SK-N-SH (cell line): ENCODE results near the gene FGFBP1. TPM values are rescaled to one million over a fixed set of nuclear protein-coding genes. Genes with fewer than 3 reads are reported as not detected.

Source experiments
- CTCF ChIA-PET: fragments of 300-600, 350-600 bp; formaldehyde crosslinking; extraction: SDS; loops from one replicate; lab custom pipeline; 2021; lab: Yijun Ruan, JAX
- POLR2A ChIA-PET: fragments of 350-600 bp; sonication (Branson Sonifier 250); formaldehyde crosslinking; extraction: SDS; loops from one replicate; lab custom pipeline; 2020; ENCODE audit warnings: antibody characterized with exemption, inconsistent platforms; lab: Yijun Ruan, JAX
- DNase-seq: peaks from one replicate; pipeline ENCODE4 v3.0.0; 2012
- H2AFZ ChIP-seq: fragments of 200-600 bp; sonication (generic); 2 replicates; pipeline ENCODE4 v1.8.1; 2016; ENCODE audit warnings: antibody characterized with exemption, mild to moderate bottlenecking, low read depth
- H3F3A ChIP-seq: fragments of 200-600 bp; sonication (generic); replicated peaks from 2 replicates; pipeline ENCODE3; 2016; ENCODE audit warnings: antibody characterized with exemption, mild to moderate bottlenecking; ENCODE audit not compliant: insufficient read depth
- H3K27ac ChIP-seq, 2 experiments: fragments of 200-500 bp in 1 of 2; fragments of 200-600 bp in 1 of 2; sonication (Bioruptor generic) in 1 of 2; sonication (generic), shearing (Covaris generic) in 1 of 2; 2 replicates each; pipeline versions ENCODE4 v1.5.1 to v1.6.1; 2014 to 2016; ENCODE audit warnings: low read depth in 2 of 2, inconsistent platforms in 1 of 2, low read length in 1 of 2, mild to moderate bottlenecking in 1 of 2, mixed read lengths in 1 of 2
- H3K27me3 ChIP-seq: fragments of 200-600 bp; sonication (generic), shearing (Covaris generic); 2 replicates; pipeline ENCODE4 v1.6.1; 2016; ENCODE audit warnings: mixed run types; ENCODE audit not compliant: insufficient read depth
- H3K36me3 ChIP-seq, 2 experiments: fragments of 200-500 bp in 1 of 2; fragments of 200-600 bp in 1 of 2; sonication (Bioruptor generic) in 1 of 2; sonication (generic) in 1 of 2; replicated peaks in 1 of 2; 2 replicates each; pipeline versions ENCODE3 to v1.5.1; 2014 to 2016; ENCODE audit warnings: low read length in 1 of 2, mild to moderate bottlenecking in 1 of 2; ENCODE audit not compliant: insufficient read depth in 2 of 2, control insufficient read depth in 1 of 2
- H3K4me1 ChIP-seq, 2 experiments: fragments of 200-500 bp in 1 of 2; fragments of 200-600 bp in 1 of 2; sonication (Bioruptor generic) in 1 of 2; sonication (generic), shearing (Covaris generic) in 1 of 2; 2 replicates each; pipeline versions ENCODE4 v1.5.1 to v1.6.1; 2014 to 2016; ENCODE audit warnings: low read depth in 1 of 2, low read length in 1 of 2, mixed run types in 1 of 2; ENCODE audit not compliant: insufficient read depth in 2 of 2, control insufficient read depth in 1 of 2
- H3K4me2 ChIP-seq: fragments of 200-600 bp; sonication (generic), shearing (Covaris generic); 2 replicates; pipeline ENCODE4 v1.6.1; 2017; ENCODE audit warnings: mixed run types
- H3K4me3 ChIP-seq, 2 experiments: fragments of 200-500 bp in 1 of 2; fragments of 200-600 bp in 1 of 2; sonication (Bioruptor generic) in 1 of 2; sonication (generic), shearing (Covaris generic) in 1 of 2; 2 replicates each; pipeline versions ENCODE4 v1.5.1 to v1.8.1; 2014 to 2016; ENCODE audit warnings: low read depth in 2 of 2, inconsistent platforms in 1 of 2, low read length in 1 of 2, mild to moderate bottlenecking in 1 of 2, mixed read lengths in 1 of 2, moderate library complexity in 1 of 2
- H3K79me2 ChIP-seq: fragments of 200-600 bp; sonication (generic); 2 replicates; pipeline ENCODE4 v1.8.1; 2017; ENCODE audit warnings: mild to moderate bottlenecking; ENCODE audit not compliant: insufficient read depth
- H3K9ac ChIP-seq: fragments of 200-600 bp; sonication (generic); 2 replicates; pipeline ENCODE4 v1.6.1; 2017; ENCODE audit warnings: mixed run types
- H3K9me2 ChIP-seq: fragments of 200-600 bp; sonication (generic); 2 replicates; pipeline ENCODE4 v1.6.1; 2017; ENCODE audit warnings: mixed run types
- H3K9me3 ChIP-seq: fragments of 200-600 bp; sonication (generic); 2 replicates; pipeline ENCODE4 v1.6.1; 2017; ENCODE audit warnings: mixed run types, mild to moderate bottlenecking, moderate library complexity
- H4K20me1 ChIP-seq: fragments of 200-600 bp; sonication (generic); 2 replicates; pipeline ENCODE4 v1.6.1; 2017; ENCODE audit warnings: mild to moderate bottlenecking, mixed run types; ENCODE audit not compliant: insufficient read depth
- EP300 ChIP-seq, 2 experiments: IDR thresholded peaks; 2 replicates each; pipeline versions ENCODE4 v1.4.0 to v1.6.1; 2012; ENCODE audit warnings: borderline replicate concordance in 1 of 2, low read depth in 1 of 2, low read length in 1 of 2
- FOSL2 ChIP-seq: IDR thresholded peaks from 2 replicates; pipeline ENCODE4 v1.4.0; 2012; ENCODE audit warnings: low read depth, mild to moderate bottlenecking, moderate library complexity, borderline replicate concordance
- GATA2 ChIP-seq: sonication (generic); formaldehyde crosslinking; IDR thresholded peaks from 2 replicates; pipeline ENCODE4 v1.5.0; 2020; ENCODE audit warnings: mild to moderate bottlenecking, missing genetic modification reagents
- JUND ChIP-seq: IDR thresholded peaks from 2 replicates; pipeline ENCODE4 v1.4.0; 2012
- POLR2AphosphoS5 ChIP-seq: IDR thresholded peaks from 2 replicates; pipeline ENCODE4 v1.6.1; 2012; ENCODE audit warnings: low read depth, low read length
- SIN3A ChIP-seq: IDR thresholded peaks from 2 replicates; pipeline ENCODE4 v1.6.1; 2012; ENCODE audit warnings: low read depth, mild to moderate bottlenecking, low read length, moderate library complexity, borderline replicate concordance
- SMC3 ChIP-seq: IDR thresholded peaks from 2 replicates; pipeline ENCODE4 v1.6.1; 2012; ENCODE audit warnings: low read depth, low read length, improper control_type of control experiment
- TCF12 ChIP-seq: IDR thresholded peaks from 2 replicates; pipeline ENCODE4 v1.4.0; 2012
- TEAD4 ChIP-seq: IDR thresholded peaks from 2 replicates; pipeline ENCODE4 v1.4.0; 2012; ENCODE audit warnings: mild to moderate bottlenecking, borderline replicate concordance; ENCODE audit not compliant: insufficient read depth
- WGBS: methylation state at CpG from one replicate; pipeline ENCODE4 v1.1.6; 2017; ENCODE audit warnings: low lambda C conversion rate; 5-methylcytosine and 5-hydroxymethylcytosine counted together
- polyA plus RNA-seq, 3 experiments: library from polyadenylated mRNA; depleted of rRNA; stranded (reverse); fragments of >200 nt; gene quantifications; 2 replicates each; pipeline ENCODE4 v1.2.3, GENCODE V29; 2012
- TF ChIP-seq, protein P1 (sequence below): IDR thresholded peaks from 2 replicates; pipeline ENCODE4 v1.4.0; 2012; ENCODE audit warnings: low read depth, borderline replicate concordance
- TF ChIP-seq, protein P2 (sequence below): fragments of 150-350 bp; IDR thresholded peaks from 2 replicates; pipeline ENCODE4 v1.6.1; 2017; ENCODE audit warnings: antibody characterized with exemption, low read length, low read depth, borderline replicate concordance
- TF ChIP-seq, protein P3 (sequence below): IDR thresholded peaks from 2 replicates; pipeline ENCODE4 v1.4.0; 2012; ENCODE audit warnings: low read depth, borderline replicate concordance
- TF ChIP-seq, protein P4 (sequence below): IDR thresholded peaks from 2 replicates; pipeline ENCODE4; 2012

Gene FGFBP1
- polyA plus RNA-seq, 1 of the 3 experiments (the other 2 are of a cell fraction): 0.13 TPM

DNA sequence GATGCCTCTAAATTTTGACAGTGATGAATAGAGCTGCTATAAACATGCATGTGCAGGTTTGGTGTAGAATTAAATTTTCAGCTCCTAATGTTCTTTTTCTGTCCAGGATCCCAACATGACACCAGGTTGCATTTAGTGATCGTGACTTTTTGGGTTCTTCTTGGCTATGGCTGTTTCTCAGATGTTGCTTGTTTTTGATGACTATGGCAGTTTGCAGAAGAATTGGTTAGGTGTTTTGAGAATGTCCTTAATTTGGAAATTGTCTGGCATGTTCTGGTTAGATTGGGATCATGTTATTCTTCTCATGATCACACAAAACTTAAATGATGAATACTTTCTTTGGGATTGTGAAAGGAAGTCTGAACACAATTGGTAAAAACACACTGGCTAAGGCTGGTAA lies 3.7 kb upstream of the FGFBP1 start:
- no peaks in the 10 kb centered on the region for H3F3A ChIP-seq
- no peaks in the 10 kb centered on the region for H3K4me1 ChIP-seq
- H3K4me2 ChIP-seq: no peak overlapping the region
- H4K20me1 ChIP-seq: no peaks in the 10 kb centered on the region
- H3K9me3 ChIP-seq: no peaks in the 10 kb centered on the region
- 82% methylated on average over 1 of the region's 1 CpG for WGBS
- no peak overlapping the region for H3K4me3 ChIP-seq
- H2AFZ ChIP-seq: no peak overlapping the region
- no peak for DNase-seq
- no peak overlapping the region for H3K9ac ChIP-seq
- ChIA-PET POLR2A (no interaction called here), CTCF (interaction anchor here (1.0 to 3.4 kb wide), 4 partner anchors 10 to 136 kb away, joined by 4 to 14 read pairs (median 10); no protein-coding TSS in a partner anchor)
- H3K36me3 ChIP-seq: no peaks in the 10 kb centered on the region
- no peak overlapping the region for H3K27ac ChIP-seq
- H3K9me2 ChIP-seq: no peaks in the 10 kb centered on the region
- no peaks in the 10 kb centered on the region for H3K27me3 ChIP-seq
- H3K79me2 ChIP-seq: no peaks in the 10 kb centered on the region
- TF ChIP-seq EP300 (IDR thresholded peaks at IDR 0.05; ENCODE audit: borderline replicate concordance in 1 of 2, low read depth in 1 of 2, low read length in 1 of 2): no peak
- TF ChIP-seq JUND: no peak
- no peak for TF ChIP-seq POLR2AphosphoS5
- TF ChIP-seq, protein P1, sequence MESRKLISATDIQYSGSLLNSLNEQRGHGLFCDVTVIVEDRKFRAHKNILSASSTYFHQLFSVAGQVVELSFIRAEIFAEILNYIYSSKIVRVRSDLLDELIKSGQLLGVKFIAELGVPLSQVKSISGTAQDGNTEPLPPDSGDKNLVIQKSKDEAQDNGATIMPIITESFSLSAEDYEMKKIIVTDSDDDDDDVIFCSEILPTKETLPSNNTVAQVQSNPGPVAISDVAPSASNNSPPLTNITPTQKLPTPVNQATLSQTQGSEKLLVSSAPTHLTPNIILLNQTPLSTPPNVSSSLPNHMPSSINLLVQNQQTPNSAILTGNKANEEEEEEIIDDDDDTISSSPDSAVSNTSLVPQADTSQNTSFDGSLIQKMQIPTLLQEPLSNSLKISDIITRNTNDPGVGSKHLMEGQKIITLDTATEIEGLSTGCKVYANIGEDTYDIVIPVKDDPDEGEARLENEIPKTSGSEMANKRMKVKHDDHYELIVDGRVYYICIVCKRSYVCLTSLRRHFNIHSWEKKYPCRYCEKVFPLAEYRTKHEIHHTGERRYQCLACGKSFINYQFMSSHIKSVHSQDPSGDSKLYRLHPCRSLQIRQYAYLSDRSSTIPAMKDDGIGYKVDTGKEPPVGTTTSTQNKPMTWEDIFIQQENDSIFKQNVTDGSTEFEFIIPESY: no peak
- TF ChIP-seq TEAD4: no peak
- no peak for TF ChIP-seq SMC3
- TF ChIP-seq, protein P2, sequence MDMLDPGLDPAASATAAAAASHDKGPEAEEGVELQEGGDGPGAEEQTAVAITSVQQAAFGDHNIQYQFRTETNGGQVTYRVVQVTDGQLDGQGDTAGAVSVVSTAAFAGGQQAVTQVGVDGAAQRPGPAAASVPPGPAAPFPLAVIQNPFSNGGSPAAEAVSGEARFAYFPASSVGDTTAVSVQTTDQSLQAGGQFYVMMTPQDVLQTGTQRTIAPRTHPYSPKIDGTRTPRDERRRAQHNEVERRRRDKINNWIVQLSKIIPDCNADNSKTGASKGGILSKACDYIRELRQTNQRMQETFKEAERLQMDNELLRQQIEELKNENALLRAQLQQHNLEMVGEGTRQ: no peak
- TF ChIP-seq TCF12: no peak
- no peak for TF ChIP-seq GATA2 (CRISPR knock-in tag)
- no peak for TF ChIP-seq SIN3A
- TF ChIP-seq, protein P3, sequence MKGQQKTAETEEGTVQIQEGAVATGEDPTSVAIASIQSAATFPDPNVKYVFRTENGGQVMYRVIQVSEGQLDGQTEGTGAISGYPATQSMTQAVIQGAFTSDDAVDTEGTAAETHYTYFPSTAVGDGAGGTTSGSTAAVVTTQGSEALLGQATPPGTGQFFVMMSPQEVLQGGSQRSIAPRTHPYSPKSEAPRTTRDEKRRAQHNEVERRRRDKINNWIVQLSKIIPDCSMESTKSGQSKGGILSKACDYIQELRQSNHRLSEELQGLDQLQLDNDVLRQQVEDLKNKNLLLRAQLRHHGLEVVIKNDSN: no peak
- TF ChIP-seq, protein P4, sequence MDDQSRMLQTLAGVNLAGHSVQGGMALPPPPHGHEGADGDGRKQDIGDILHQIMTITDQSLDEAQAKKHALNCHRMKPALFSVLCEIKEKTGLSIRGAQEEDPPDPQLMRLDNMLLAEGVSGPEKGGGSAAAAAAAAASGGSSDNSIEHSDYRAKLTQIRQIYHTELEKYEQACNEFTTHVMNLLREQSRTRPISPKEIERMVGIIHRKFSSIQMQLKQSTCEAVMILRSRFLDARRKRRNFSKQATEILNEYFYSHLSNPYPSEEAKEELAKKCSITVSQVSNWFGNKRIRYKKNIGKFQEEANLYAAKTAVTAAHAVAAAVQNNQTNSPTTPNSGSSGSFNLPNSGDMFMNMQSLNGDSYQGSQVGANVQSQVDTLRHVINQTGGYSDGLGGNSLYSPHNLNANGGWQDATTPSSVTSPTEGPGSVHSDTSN: no peak
- no peak for TF ChIP-seq FOSL2
